ENCODE data around the gene MED29.
A peak's percentile ranks its signal among the peaks of the same experiment; 100 is the strongest.

The MED29 gene

DNA sequence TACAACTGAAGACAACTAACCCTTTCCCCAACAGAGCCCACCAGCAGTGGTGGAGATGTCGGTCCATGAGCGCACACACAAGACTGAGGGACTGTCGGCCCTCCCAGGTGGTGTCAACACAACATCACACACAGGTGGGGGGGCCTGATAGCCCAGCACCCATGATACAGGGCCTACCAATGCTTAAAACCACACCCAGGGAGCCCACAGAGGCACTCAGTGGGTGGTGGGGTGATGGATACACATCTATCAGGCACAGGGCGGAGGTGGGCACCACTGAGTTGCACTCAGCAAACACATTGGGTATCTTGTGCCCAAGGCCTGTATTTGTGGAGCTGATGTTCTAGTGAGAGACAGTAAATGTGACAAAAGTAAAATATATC is 8.5 kb downstream of the MED29 start:
- DNase-seq, result no peak

GRCh38 chr19:39400061-39400460 is 8.9 kb downstream of the MED29 start:
- no peak for DNase-seq

- no peak for DNase-seq
These were observed 9.9 kb downstream of the MED29 start for GRCh38 chr19:39401070-39401548.

DNA sequence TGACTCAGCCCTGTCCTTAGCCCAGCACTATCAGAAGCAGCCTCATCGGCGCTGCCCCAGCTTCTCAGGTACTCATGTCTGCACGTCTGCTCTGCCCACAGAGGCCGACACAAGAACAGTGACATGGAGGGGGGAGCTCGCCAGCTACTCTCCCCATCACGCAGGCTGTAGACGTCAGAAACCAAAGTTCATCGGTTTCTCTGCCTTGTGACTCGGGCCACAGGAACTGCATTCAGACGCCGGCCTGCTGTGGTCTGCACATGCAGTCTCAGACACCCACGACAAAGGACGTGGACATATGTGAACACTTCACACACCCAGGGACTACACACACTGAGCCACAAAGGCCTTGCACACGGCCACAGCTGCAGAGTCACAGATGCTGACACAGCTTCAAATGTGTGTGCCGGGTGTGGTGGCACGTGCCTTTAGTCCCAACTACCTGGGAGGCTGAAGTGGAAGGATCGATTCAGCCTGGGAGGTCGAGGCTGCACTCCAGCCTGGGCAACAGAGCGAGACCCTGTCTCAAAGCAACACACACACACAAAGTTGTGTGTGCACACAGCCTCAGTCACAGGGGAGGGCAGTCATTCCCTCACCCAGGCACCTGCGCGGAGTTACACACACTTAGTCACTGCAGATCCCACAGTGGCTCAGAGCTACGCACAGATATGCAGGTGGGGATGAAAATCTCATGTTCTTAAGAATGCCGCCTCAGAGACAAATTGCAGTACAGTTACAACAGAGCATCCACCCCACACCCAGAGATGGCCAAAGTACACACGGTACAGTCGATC is 10.6 kb downstream of the MED29 start:
- DNase-seq, result no peak

GRCh38 chr19:39402346-39403300 is 11.4 kb downstream of the MED29 start:
- no peak for DNase-seq

DNA sequence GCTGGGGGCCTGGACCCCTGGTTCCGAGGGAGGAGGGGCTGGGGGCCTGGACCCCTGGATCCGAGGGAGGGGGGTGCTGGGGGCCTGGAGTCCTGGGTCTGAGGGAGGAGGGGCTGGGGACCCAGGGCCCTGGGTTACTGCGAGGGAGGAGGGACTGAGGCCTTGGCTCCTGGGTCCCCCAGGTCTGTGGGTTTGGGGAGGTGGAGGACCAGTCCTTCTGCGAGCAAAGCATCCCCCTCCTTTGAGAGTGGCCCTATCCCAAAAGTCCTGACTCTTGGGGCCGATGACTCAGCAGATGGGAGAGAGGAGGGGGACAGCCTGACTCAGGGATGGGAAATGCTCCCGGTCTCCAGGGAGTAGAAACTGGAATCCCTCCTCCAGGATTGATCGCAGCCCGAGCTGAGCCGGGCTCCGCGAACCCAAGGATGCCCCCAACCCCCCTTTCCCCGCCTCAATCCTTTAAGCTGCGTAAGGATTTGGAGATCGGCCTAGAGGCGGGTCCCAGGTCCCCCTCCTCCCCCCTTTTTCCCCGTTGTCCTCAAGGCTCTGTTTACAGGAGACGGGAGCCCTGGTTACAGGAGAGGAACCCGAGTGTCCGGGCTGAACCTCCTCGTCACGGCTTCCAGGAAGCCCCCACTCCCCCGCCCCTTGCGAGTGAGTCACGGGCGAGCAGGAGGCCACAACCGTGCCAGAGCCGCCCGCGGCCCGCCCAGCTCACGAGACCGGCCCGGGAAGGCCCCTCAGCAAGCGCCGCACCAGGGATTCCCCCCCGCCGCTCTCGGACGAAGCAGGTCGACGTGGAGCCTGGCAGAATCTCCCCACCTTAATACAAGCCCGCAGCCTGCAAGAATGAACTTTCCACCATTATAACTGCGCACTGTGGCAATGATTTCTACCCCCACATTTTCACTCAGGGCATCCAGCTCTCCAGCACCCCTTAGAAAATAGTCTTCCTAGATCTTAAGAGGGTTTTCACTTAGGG is 12.4 kb downstream of the MED29 start:
- DNase-seq, result no peak

- no peak for DNase-seq
These were observed 14.2 kb downstream of the MED29 start for GRCh38 chr19:39405261-39405957.

GRCh38 chr19:39405958-39406655 is 14.9 kb downstream of the MED29 start:
- DNase-seq, result no peak

DNA sequence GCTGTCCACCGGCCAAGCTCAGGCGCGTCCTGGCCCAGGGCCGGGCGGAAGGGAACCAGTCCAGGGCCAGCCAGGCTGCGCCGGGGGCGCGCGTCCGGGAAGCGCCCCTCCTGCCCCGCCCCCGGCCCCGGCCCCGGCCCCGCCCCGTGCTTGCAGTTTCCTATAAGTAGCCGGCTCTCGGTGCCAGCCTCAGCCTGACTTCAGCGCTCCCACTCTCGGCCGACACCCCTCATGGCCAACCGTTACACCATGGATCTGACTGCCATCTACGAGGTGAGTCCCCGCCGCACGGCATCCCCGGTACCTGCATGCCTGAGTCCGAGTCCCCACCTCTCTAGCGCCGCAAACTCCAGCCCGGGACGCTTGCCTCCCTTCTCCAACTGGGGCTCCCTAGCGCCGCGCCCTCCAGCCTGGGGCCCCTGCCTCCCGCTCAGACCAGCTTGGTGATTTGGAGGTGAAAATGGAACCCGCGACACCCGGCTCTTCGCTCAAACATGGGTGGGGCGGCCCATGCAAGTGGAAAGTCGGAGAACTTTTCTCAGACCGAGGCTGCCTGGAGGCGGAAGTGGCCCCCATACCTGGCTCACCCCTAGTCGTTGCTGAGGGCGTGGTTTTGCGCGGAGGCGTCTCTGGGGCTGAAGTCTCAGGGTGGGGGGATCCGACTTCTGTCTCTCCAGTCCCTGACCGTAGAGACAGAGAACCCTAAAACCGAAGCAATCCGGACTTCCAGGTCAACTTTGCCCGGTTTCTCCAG is 15.7 kb downstream of the MED29 start, which contains the start of gene ZFP36:
Gene ZFP36, plus strand, starts transcription at position 192 of the 754 bp plus-strand sequence. Its CDS starts 58 bp downstream, at position 250.
- no peak for DNase-seq

- no peak for DNase-seq
These were observed 16.2 kb downstream of the MED29 start for GRCh38 chr19:39407410-39407659.

- no peak for DNase-seq
These were observed 16.6 kb downstream of the MED29 start for GRCh38 chr19:39407660-39408391.

DNA sequence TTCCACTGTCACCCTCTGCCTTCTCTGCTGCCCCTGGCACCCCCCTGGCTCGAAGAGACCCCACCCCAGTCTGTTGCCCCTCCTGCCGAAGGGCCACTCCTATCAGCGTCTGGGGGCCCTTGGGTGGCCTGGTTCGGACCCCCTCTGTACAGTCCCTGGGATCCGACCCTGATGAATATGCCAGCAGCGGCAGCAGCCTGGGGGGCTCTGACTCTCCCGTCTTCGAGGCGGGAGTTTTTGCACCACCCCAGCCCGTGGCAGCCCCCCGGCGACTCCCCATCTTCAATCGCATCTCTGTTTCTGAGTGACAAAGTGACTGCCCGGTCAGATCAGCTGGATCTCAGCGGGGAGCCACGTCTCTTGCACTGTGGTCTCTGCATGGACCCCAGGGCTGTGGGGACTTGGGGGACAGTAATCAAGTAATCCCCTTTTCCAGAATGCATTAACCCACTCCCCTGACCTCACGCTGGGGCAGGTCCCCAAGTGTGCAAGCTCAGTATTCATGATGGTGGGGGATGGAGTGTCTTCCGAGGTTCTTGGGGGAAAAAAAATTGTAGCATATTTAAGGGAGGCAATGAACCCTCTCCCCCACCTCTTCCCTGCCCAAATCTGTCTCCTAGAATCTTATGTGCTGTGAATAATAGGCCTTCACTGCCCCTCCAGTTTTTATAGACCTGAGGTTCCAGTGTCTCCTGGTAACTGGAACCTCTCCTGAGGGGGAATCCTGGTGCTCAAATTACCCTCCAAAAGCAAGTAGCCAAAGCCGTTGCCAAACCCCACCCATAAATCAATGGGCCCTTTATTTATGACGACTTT is 17.4 kb downstream of the MED29 start:
- DNase-seq, result no peak

DNA sequence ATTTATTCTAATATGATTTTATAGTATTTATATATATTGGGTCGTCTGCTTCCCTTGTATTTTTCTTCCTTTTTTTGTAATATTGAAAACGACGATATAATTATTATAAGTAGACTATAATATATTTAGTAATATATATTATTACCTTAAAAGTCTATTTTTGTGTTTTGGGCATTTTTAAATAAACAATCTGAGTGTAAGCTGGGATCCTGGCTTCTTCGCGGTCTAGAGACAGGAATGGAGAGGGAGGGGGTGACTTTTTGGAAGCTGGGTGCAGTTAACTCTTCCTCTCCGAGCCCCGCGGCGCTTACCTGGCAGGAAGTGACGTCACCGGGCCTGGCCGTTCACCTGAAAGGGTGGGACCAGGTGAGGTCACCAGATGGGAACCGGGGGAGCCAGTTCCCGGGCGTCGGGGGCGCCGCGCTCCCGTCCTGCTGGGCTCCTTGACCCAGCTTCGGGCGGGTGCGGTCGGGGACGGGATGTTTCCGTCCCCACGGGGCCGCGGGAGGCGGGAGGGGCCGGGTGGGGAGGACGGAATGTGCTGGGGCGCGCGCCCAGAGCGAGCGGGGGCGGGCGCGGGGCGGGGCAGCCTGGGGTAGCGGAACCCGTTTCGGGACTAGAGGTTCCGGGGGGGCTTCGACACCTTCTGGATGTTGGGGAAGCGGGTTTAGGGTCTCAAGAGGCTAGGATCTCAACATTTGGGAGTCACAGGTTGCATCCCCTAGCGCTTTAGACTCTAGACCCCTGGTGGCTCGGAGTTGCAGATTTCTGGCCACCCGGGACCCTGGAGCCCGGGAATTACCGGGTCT is 18.2 kb downstream of the MED29 start:
- DNase-seq, result peak; percentile 35

DNA sequence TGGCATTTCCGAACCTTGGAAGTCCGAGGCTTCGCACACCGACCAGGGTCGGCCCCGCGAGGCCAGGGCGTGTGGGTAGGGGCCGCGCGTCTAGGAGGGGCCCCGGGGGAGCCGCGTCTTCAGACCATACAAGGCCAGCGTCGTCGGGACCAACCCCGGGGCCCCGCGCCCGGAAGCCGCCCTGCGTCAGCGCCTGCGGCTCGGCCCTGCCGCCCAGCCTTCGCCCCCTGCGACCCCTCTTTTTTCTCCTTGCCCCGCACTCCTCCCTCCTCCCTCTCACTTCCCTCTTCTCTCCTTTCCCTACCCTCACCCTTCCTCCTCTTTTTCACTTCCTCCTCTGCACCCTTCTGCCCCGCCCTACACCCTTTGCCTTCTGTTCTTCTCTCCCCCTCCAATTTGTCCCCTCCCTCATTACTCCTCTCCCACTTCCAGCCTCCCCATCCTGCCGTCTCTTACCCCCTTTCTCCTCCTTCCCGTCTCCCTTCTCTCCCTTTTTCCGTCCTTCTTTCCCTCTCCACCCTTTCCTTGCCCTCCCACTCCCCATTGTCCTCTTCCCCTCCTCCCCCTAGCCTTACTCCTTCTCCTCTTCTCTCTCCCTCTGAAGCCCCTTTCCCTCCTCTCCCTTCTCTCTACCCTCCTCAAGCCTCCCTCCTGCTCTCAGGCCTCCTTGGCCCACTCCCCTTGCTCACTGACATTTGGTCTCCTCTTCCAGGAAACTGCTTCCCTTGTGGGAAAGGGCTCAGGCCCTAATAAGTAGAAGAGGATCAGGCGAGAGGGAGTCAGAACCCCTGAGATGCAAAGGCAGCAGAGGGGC is 19.0 kb downstream of the MED29 start:
- no peak for DNase-seq

- no peak for DNase-seq
These were observed 19.6 kb downstream of the MED29 start for GRCh38 chr19:39410831-39411080.

DNA sequence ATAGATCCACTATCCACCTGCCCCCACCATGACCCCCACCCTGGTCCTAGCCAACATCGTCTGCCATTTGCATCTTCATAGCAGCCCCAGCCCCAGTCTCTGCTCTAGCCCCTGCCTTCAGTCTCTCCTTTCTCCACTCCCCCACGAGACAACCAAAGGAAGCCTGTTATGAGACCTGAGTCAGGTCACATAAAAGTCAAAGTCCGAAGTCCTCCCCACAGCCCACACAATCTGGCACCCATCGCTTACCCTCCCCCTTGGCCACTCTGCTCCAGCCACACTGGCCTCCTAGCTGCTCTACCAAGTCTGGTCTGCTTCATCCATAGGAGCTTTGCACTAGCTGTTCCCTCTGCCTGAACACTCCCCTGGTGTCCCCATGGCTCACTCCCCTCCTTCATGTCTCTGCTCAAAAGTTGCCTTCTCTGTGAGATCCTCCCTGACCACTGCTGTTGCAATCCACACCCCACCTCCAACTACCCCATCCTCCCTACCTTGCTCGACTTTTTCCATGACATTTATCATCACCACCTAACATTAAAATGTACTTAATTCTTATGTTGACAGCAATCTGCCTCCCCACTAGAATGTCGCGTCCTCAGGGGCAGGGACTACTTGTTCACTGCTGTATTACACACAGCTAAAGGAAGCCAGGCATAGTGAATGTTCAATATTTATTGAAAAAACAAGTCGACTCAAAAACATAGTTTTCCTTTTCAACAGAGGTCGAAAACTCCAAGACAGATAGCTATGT is 20.1 kb downstream of the MED29 start:
- DNase-seq, result no peak

- peak; percentile 81 for DNase-seq
These were observed 20.6 kb downstream of the MED29 start for GRCh38 chr19:39411832-39412099.
